CD8-positive, alpha-beta memory T cell (primary cell): Measurements from ENCODE around the gene FAM13A. TPM values are rescaled to one million over a fixed set of nuclear protein-coding genes. Genes with fewer than 3 reads are reported as not detected.

Experiments used
- CTCF ChIA-PET: fragments of 350-600 bp; sonication (Branson Sonifier 250); formaldehyde crosslinking; loops from one replicate; lab custom pipeline; 2021; ENCODE audit warnings: antibody characterized with exemption; lab: Charles Lee
- POLR2A ChIA-PET: fragments of 350-600 bp; sonication (Branson Sonifier 250); formaldehyde crosslinking; loops from one replicate; lab custom pipeline; 2021; ENCODE audit warnings: antibody characterized with exemption; lab: Charles Lee
- DNase-seq, 5 donors: peaks; one replicate each; pipeline versions ENCODE4 v3.0.0 to v3.0.0-alpha.2; 2020 to 2022; ENCODE audit warnings: mixed read lengths in 1 of 5
- H3K27ac ChIP-seq: one replicate; pipeline ENCODE4 v1.7.0; 2013; ENCODE audit warnings: low read depth, mild to moderate bottlenecking, low read length, moderate library complexity
- H3K27me3 ChIP-seq: 2 replicates; pipeline ENCODE4 v1.7.0; 2013; ENCODE audit warnings: low read length, mild to moderate bottlenecking; ENCODE audit not compliant: insufficient read depth, poor library complexity, severe bottlenecking
- H3K36me3 ChIP-seq: 2 replicates; pipeline ENCODE4 v1.7.0; 2013; ENCODE audit warnings: mild to moderate bottlenecking, low read length, moderate library complexity; ENCODE audit not compliant: insufficient read depth
- H3K4me1 ChIP-seq: 2 replicates; pipeline ENCODE4 v1.7.0; 2013; ENCODE audit warnings: mild to moderate bottlenecking, low read length, moderate library complexity; ENCODE audit not compliant: insufficient read depth
- H3K4me3 ChIP-seq: 2 replicates; pipeline ENCODE4 v1.7.0; 2013; ENCODE audit warnings: mild to moderate bottlenecking, low read length
- H3K9me3 ChIP-seq: 2 replicates; pipeline ENCODE4 v1.7.0; 2013; ENCODE audit warnings: mild to moderate bottlenecking, low read length
- H3K27ac Mint-ChIP-seq, 8 donors: one replicate each; pipeline ENCODE4 v1.8.0; 2020 to 2021; ENCODE audit warnings: mixed read lengths in 8 of 8, mild to moderate bottlenecking in 6 of 8, inconsistent platforms in 3 of 8, moderate library complexity in 3 of 8
- H3K27me3 Mint-ChIP-seq, 2 donors: one replicate each; pipeline ENCODE4 v1.8.0; 2020 to 2021; ENCODE audit warnings: mixed read lengths in 2 of 2, mild to moderate bottlenecking in 1 of 2, moderate library complexity in 1 of 2
- H3K36me3 Mint-ChIP-seq, 3 donors: one replicate each; pipeline ENCODE4 v1.8.0; 2020 to 2021; ENCODE audit warnings: mixed read lengths in 3 of 3, inconsistent platforms in 1 of 3, mild to moderate bottlenecking in 1 of 3
- H3K4me1 Mint-ChIP-seq, 3 donors: one replicate each; pipeline ENCODE4 v1.8.0; 2020 to 2021; ENCODE audit warnings: mixed read lengths in 3 of 3, inconsistent platforms in 1 of 3, mild to moderate bottlenecking in 1 of 3
- H3K4me3 Mint-ChIP-seq, 7 donors: one replicate each; pipeline ENCODE4 v1.8.0; 2020 to 2021; ENCODE audit warnings: mixed read lengths in 7 of 7, mild to moderate bottlenecking in 6 of 7, moderate library complexity in 4 of 7, inconsistent platforms in 2 of 7
- H3K9me3 Mint-ChIP-seq, 5 donors: one replicate each; pipeline ENCODE4 v1.8.0; 2020 to 2022; ENCODE audit warnings: mixed read lengths in 5 of 5, mild to moderate bottlenecking in 3 of 5, moderate library complexity in 2 of 5, inconsistent platforms in 1 of 5
- polyA plus RNA-seq: library from polyadenylated mRNA; unstranded; fragments of 300-500 nt; fragmentation: Illumina TruSeq; gene quantifications from one replicate; pipeline ENCODE4 v1.2.3, GENCODE V29; 2021
- total RNA-seq, 2 experiments: library from RNA; stranded (reverse); gene quantifications; one replicate each; pipeline ENCODE4 v1.2.3, GENCODE V29; 2021

Gene FAM13A
- total and polyA plus RNA-seq, 3 experiments from 2014 or later = 1.4 to 1.6 (median 1.4) TPM

DNA sequence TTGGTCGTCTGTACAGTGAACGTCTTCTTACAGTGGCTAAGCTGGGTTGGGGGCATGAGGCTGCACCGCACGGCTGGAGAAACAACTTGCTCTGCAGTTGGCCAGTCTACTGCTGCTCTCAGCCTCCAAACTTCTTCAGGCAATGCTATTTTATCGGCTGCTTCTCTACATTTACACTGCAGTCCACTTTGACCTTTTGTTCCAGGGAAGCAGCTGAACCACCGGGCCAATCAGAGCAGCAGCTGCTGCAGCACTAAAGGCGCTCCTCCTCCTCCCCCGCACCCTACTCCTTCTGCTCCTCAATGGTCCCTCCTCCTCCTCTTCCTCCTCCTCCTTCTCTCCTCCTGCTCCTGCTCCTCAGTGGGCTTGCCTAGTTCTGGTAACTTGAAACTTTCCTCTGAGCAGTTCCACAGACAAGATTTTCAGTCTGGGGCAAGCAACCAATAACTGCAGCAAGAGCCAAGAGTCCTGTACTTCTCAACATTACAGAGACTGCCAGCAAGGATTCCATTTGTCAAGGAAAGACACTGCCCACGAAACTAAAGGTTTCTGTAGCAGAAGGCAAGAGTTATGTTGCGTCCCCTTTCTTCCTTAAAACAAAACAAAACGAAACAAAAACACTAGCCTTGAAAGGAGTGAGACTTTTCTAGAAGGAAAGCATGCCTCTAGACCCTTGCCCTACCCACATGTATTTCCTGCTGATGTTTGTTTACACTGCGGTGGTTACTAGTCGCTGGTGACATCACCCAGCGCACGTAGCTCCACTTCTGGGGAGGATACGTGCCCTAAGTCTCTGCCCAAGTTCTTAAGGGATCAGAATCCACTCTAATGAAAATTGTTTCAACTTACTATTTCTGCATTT lies 233.7 kb downstream of the FAM13A start:
- DNase-seq = peak; percentile 50 to 86 (median 73)
- Histone ChIP-seq H3K27me3 (no peaks in the 10 kb centered on the region), H3K4me3 (peak overlapping the region; percentile 74), H3K9me3 (no peaks in the 10 kb centered on the region), H3K27ac (peak overlapping the region; percentile 83), H3K4me1 (peaks cover 4% of the 10 kb centered on the region), H3K36me3 (no peaks in the 10 kb centered on the region)
- Mint-ChIP-seq H3K4me3 (peak overlapping the region; percentile 86 to 97 (median 92)), H3K27ac (peak overlapping the region; percentile 88 to 100 (median 97)), H3K36me3 (peaks cover 0 to 6% (median 0%) of the 10 kb centered on the region in 3 donors), H3K9me3 (no peaks in the 10 kb centered on the region), H3K4me1 (peaks cover 27 to 55% (median 46%) of the 10 kb centered on the region in 3 donors), H3K27me3 (peaks cover 0 to 1% of the 10 kb centered on the region in 2 donors)
- POLR2A ChIA-PET = no interaction called here
- CTCF ChIA-PET = interaction anchor here (1.0 kb wide), 1 partner anchor 200 kb away, joined by 3 read pairs; no protein-coding TSS in a partner anchor

DNA sequence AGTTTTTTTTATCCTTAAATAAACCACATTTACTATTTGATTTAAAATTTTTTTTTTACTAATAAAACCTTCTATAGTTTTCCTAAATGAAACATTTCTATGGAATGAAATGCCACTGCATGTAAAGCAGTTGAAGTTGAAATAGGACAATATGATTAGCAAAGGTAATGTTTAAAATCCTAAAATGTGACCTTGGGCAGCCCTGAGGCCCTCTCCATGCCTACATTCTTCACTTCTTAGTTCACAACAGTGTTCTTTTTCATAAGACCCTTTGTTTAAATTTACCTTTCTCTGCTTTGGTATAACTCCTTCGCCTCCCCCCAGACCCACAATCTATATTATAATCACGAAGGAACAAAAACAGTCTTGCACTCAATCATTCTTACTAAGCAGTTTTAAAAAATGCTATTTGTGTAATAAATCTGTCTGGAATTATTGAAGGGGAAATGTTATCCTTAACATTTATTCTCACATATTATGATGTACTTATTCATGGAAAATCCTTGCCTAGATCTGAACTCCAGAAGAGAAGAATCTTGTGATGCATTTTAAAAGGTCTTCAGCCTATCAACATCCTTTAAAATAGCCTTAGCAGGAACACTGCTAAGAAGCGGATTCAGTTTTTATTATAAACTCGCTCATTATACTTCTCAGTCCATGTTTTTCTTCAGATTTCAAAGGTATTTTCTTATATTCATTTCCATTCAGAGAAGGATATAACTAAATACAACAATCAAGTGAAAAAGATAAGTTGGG lies 234.8 kb downstream of the FAM13A start:
- CTCF ChIA-PET = interaction anchor here (1.0 to 8.5 kb wide), 2 partner anchors 200 to 201 kb away, joined by 3 to 114 read pairs; no protein-coding TSS in a partner anchor
- peaks cover 27 to 55% (median 47%) of the 10 kb centered on the region in 3 donors for H3K4me1 Mint-ChIP-seq
- H3K27ac Mint-ChIP-seq = peak overlapping the region; percentile 88 to 100 (median 97)

DNA sequence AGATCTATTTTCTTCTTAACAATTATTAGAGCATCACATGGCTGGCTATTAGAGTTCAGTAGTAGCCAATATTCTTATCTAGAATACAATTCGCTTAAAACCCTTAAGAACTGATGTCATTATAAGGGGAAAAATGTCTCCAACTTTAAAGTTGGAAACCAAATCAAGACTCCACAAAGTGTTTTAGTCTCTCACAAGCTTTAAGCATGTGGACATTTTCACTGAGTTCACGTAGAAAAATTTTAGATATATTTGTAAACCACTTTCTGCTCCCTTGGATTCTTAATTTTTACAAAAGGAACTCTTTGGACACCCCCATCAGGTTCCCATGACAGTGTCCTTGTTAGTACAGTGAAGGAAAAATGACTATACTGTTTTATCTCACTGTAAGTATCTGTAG lies 235.5 kb downstream of the FAM13A start:
- no peak for DNase-seq
- no peaks in the 10 kb centered on the region for H3K9me3 ChIP-seq
- peaks cover 4% of the 10 kb centered on the region for H3K4me1 ChIP-seq
- H3K36me3 ChIP-seq = no peaks in the 10 kb centered on the region
- Mint-ChIP-seq H3K27me3 (no peaks in the 10 kb centered on the region), H3K36me3 (peaks cover 0 to 6% (median 1%) of the 10 kb centered on the region in 3 donors), H3K4me3 (no peak overlapping the region), H3K27ac (peak overlapping the region in 2 of 8 donors; percentile 14 to 39), H3K9me3 (no peaks in the 10 kb centered on the region), H3K4me1 (peaks cover 27 to 55% (median 47%) of the 10 kb centered on the region in 3 donors)
- ChIA-PET CTCF (interaction anchor here (1.5 to 8.5 kb wide), 2 partner anchors 201 to 207 kb away, joined by 5 to 114 read pairs; no protein-coding TSS in a partner anchor), POLR2A (no interaction called here)
- no peaks in the 10 kb centered on the region for H3K27me3 ChIP-seq
- H3K4me3 ChIP-seq = peak overlapping the region; percentile 27
- H3K27ac ChIP-seq = peak overlapping the region; percentile 83

More for the DNA sequence above, 234.8 kb downstream of the FAM13A start:
- no peaks in the 10 kb centered on the region for H3K27me3 Mint-ChIP-seq
- no peaks in the 10 kb centered on the region for H3K9me3 Mint-ChIP-seq
- peaks cover 0 to 6% (median 1%) of the 10 kb centered on the region in 3 donors for H3K36me3 Mint-ChIP-seq
- DNase-seq = no peak
- Histone ChIP-seq H3K4me1 (peaks cover 4% of the 10 kb centered on the region), H3K27me3 (no peaks in the 10 kb centered on the region), H3K27ac (peak overlapping the region; percentile 83), H3K4me3 (peak overlapping the region; percentile 74), H3K9me3 (no peaks in the 10 kb centered on the region), H3K36me3 (no peaks in the 10 kb centered on the region)
- POLR2A ChIA-PET = no interaction called here
- peak overlapping the region; percentile 86 to 97 (median 92) for H3K4me3 Mint-ChIP-seq

DNA sequence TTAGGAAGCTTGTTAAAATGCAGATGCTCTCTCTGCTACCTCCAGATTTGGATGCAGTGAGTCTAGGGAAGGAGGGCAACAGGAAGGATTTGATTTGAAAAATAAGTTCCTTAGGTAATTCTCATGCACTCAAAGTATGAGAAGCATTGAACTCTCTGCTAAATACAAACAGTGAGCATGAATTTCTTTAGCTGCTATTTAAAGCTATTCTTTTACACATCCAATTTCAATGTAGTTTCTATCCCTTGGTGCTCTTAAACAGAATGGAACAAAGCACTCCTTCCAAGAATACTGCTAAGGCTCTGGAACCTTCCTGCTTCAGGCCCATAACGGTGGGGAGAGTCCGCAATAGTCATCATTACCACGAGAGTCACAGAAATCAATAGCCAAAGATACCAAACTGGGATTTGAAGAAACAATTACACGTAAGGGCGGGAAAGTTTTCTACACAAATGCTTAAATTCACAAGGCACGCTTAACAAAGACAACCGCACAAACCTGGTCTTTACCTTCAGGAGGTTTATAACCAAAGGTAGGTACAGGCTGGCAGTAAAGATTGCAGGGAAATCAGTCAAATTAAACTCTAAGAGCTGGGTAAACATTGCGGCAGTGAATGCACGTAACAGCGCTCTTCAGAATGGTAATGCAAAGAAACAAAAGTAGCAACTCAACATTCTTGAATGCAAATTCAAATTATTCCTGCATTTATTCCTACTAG lies 236.1 kb downstream of the FAM13A start:
- peak overlapping the region in 4 of 7 donors; percentile 0 to 56 (median 44) for H3K4me3 Mint-ChIP-seq
- peak overlapping the region; percentile 27 for H3K4me3 ChIP-seq
- peaks cover 0 to 6% (median 1%) of the 10 kb centered on the region in 3 donors for H3K36me3 Mint-ChIP-seq
- H3K9me3 Mint-ChIP-seq = no peaks in the 10 kb centered on the region
- H3K27ac ChIP-seq = peak overlapping the region; percentile 83
- H3K9me3 ChIP-seq = no peaks in the 10 kb centered on the region
- peaks cover 4% of the 10 kb centered on the region for H3K4me1 ChIP-seq
- peaks cover 27 to 55% (median 47%) of the 10 kb centered on the region in 3 donors for H3K4me1 Mint-ChIP-seq
- no peaks in the 10 kb centered on the region for H3K27me3 Mint-ChIP-seq
- CTCF ChIA-PET = interaction anchor here (1.5 to 8.5 kb wide), 2 partner anchors 202 to 207 kb away, joined by 5 to 114 read pairs; no protein-coding TSS in a partner anchor
- H3K27ac Mint-ChIP-seq = peak overlapping the region; percentile 0 to 89 (median 66)
- DNase-seq = no peak
- H3K27me3 ChIP-seq = no peaks in the 10 kb centered on the region
- POLR2A ChIA-PET = no interaction called here
- no peaks in the 10 kb centered on the region for H3K36me3 ChIP-seq

DNA sequence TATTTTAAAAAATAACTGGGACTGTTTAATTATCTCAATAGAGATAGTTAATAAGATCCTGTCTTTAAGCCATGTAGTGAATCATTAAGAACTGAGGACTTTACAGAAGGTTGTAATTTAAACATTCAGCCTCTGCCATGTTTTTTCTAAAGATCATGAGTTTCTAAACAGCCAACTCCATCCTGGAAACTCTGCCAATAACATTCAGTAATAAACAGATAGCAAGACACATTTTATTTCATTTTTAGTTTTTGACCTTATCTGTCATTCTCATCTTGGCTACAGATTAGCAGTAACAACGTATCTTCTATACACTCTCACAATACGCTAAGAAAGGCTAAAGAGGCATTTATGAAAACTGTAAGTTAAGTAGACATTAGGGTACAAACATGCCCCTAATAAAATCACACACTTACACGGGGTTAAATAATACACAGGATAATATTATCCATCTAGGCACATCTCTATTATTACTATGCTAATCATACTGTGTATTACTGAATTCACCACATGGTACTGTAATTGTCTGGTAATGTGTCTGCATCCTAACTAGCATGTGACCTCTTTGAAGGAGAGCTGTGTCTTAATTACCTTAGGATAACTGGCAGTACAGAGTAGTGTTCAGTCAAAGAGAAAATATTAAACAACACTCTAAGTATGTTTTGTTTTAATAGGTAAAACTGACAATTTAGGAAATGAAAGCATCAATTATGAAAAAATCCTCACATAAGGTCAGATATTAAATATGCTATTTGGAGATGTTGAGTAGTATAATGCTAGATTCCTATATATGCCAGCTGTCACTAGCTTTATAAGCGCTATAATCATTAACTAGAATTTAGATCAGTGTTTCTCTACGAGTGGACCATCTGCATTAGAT lies 236.9 kb downstream of the FAM13A start:
- no peak overlapping the region for H3K27ac ChIP-seq
- Mint-ChIP-seq H3K36me3 (peaks cover 0 to 6% (median 1%) of the 10 kb centered on the region in 3 donors), H3K4me1 (peaks cover 27 to 55% (median 47%) of the 10 kb centered on the region in 3 donors), H3K27me3 (peaks cover 0 to 2% of the 10 kb centered on the region in 2 donors), H3K27ac (peak overlapping the region in 5 of 8 donors; percentile 56 to 89 (median 73)), H3K9me3 (no peaks in the 10 kb centered on the region), H3K4me3 (peak overlapping the region in 1 of 7 donors; percentile 10)
- no peak for DNase-seq
- H3K4me1 ChIP-seq = peaks cover 4% of the 10 kb centered on the region
- no peaks in the 10 kb centered on the region for H3K27me3 ChIP-seq
- ChIA-PET CTCF (interaction anchor here (1.0 to 8.5 kb wide), 8 partner anchors 10 to 297 kb away, joined by 3 to 114 read pairs (median 4); partner anchors contain the start of gene PYURF), POLR2A (no interaction called here)
- no peaks in the 10 kb centered on the region for H3K36me3 ChIP-seq
- no peaks in the 10 kb centered on the region for H3K9me3 ChIP-seq
- H3K4me3 ChIP-seq = peak overlapping the region; percentile 29

DNA sequence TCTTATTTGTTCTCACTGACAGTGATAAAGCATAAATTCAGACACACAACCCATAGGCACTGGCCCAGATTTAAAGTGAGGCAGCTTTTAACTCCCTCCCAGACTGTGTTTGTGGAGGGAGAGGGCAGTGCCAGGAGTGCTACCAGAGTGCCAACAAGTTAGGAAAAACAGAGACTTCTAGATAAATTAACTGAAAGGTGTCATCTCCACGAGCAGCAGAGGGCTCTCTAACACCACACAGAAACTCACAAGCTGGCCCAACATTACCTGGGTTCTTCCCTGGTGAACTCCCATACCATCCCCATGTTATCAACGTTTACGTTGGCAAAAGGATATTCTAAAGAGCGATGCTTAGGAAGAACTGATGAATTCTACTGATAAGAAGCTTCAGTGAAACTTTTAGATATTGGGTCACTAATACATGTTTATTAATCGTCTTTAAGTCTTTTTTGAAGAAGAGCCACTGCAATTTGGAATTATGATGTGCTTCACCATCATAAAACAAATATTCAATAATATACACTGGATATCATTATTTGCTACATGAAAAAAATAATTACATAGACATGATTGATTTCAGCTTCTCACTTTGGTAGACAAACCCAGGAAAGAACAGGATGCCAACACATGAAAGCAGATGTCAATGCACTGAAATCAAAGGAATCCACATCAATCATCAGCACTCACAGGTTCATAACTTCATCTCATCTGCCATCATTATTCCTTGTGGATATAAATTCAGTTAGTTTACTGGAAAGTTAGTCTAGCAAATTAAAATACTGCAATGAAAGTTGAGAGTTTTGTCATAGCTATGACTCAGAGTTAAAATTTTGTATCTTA lies 238.1 kb downstream of the FAM13A start:
- peak overlapping the region; percentile 17 to 77 (median 36) for H3K27ac Mint-ChIP-seq
- ChIA-PET POLR2A (no interaction called here), CTCF (interaction anchor here (0.7 to 8.5 kb wide), 12 partner anchors 9 to 296 kb away, joined by 3 to 114 read pairs (median 3); partner anchors contain the start of gene PYURF)
- H3K4me3 Mint-ChIP-seq = no peak overlapping the region
- no peaks in the 10 kb centered on the region for H3K36me3 ChIP-seq
- H3K27me3 ChIP-seq = no peaks in the 10 kb centered on the region
- peaks cover 27 to 50% (median 44%) of the 10 kb centered on the region in 3 donors for H3K4me1 Mint-ChIP-seq
- peaks cover 0 to 6% (median 1%) of the 10 kb centered on the region in 3 donors for H3K36me3 Mint-ChIP-seq
- H3K9me3 Mint-ChIP-seq = no peaks in the 10 kb centered on the region
- peaks cover 4% of the 10 kb centered on the region for H3K4me1 ChIP-seq
- peak; percentile 3 to 67 (median 28) for DNase-seq
- H3K27ac ChIP-seq = no peak overlapping the region
- H3K27me3 Mint-ChIP-seq = peaks cover 0 to 3% of the 10 kb centered on the region in 2 donors
- H3K4me3 ChIP-seq = peak overlapping the region; percentile 2
- H3K9me3 ChIP-seq = no peaks in the 10 kb centered on the region
